ENCODE measurements around the gene FOS. TPM values are rescaled to one million over a fixed set of nuclear protein-coding genes. Genes with fewer than 3 reads are reported as not detected.

FOS gene
- 10 to 100 TPM; 81.8 to 84.6 TPM for total RNA-seq

DNA sequence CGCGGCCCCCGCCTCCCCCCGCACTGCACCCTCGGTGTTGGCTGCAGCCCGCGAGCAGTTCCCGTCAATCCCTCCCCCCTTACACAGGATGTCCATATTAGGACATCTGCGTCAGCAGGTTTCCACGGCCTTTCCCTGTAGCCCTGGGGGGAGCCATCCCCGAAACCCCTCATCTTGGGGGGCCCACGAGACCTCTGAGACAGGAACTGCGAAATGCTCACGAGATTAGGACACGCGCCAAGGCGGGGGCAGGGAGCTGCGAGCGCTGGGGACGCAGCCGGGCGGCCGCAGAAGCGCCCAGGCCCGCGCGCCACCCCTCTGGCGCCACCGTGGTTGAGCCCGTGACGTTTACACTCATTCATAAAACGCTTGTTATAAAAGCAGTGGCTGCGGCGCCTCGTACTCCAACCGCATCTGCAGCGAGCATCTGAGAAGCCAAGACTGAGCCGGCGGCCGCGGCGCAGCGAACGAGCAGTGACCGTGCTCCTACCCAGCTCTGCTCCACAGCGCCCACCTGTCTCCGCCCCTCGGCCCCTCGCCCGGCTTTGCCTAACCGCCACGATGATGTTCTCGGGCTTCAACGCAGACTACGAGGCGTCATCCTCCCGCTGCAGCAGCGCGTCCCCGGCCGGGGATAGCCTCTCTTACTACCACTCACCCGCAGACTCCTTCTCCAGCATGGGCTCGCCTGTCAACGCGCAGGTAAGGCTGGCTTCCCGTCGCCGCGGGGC, at the start of gene FOS:
FOS (plus strand) TSS at position 407 of the 731 bp plus-strand sequence; CDS start at position 562, 155 bp downstream.
- Mint-ChIP-seq H3K36me3 (ENCODE audit: low read depth) (peaks cover 27% of the 10 kb centered on the region), H3K9me3 (no peaks in the 10 kb centered on the region), H3K27me3 (peaks cover 30% of the 10 kb centered on the region), H3K27ac (peak within 1 kb of the TSS; percentile 95), H3K4me3 (peak within 1 kb of the TSS; percentile 86), H3K4me1 (ENCODE audit: low read depth) (peaks cover 40% of the 10 kb centered on the region)
- TF ChIP-seq CTCF (IDR thresholded peaks at IDR 0.05): no peak
- ATAC-seq (peak; percentile 88), DNase-seq (peak; percentile 94)
- POLR2A ChIA-PET: interaction anchor here (1.0 to 1.6 kb wide), 4 partner anchors 10 to 103 kb away, joined by 3 to 6 read pairs (median 4); no protein-coding TSS in a partner anchor
- intact Hi-C loops (cut with micrococcal nuclease): no loop called here
- CTCF ChIA-PET: no interaction called here

- intact Hi-C loops (cut with micrococcal nuclease): no loop called here
- no peak overlapping the region for H3K4me3 Mint-ChIP-seq
- DNase-seq (no peak), ATAC-seq (no peak)
- H3K27me3 Mint-ChIP-seq: no peaks in the 10 kb centered on the region
- H3K4me1 Mint-ChIP-seq (ENCODE audit: low read depth): peaks cover 50% of the 10 kb centered on the region
- POLR2A ChIA-PET: interaction anchor here (1.2 to 2.4 kb wide), 3 partner anchors 12 to 18 kb away, joined by 3 to 7 read pairs (median 6); no protein-coding TSS in a partner anchor
- no peak for TF ChIP-seq CTCF (IDR thresholded peaks at IDR 0.05)
- no peaks in the 10 kb centered on the region for H3K9me3 Mint-ChIP-seq
- no peaks in the 10 kb centered on the region for H3K36me3 Mint-ChIP-seq (ENCODE audit: low read depth)
- CTCF ChIA-PET: interaction anchor here (0.9 to 1.3 kb wide), 3 partner anchors 10 to 15 kb away, joined by 3 to 6 read pairs (median 3); no protein-coding TSS in a partner anchor
- H3K27ac Mint-ChIP-seq: no peak overlapping the region
Measured at GRCh38 chr14:75229661-75230139, 48.9 kb upstream of the FOS start.

GRCh38 chr14:75230140-75230792, 48.4 kb upstream of the FOS start:
- no peak overlapping the region for H3K4me3 Mint-ChIP-seq
- H3K27ac Mint-ChIP-seq: no peak overlapping the region
- peaks cover 50% of the 10 kb centered on the region for H3K4me1 Mint-ChIP-seq (ENCODE audit: low read depth)
- ChIA-PET POLR2A (interaction anchor here (1.2 to 2.4 kb wide), 3 partner anchors 12 to 17 kb away, joined by 3 to 7 read pairs (median 6); no protein-coding TSS in a partner anchor), CTCF (interaction anchor here (0.9 to 1.3 kb wide), 3 partner anchors 11 to 15 kb away, joined by 3 to 6 read pairs (median 3); no protein-coding TSS in a partner anchor)
- H3K9me3 Mint-ChIP-seq: no peaks in the 10 kb centered on the region
- DNase-seq (peak; percentile 79), ATAC-seq (peak; percentile 82)
- intact Hi-C loops (cut with micrococcal nuclease): no loop called here
- H3K36me3 Mint-ChIP-seq (ENCODE audit: low read depth): no peaks in the 10 kb centered on the region
- no peaks in the 10 kb centered on the region for H3K27me3 Mint-ChIP-seq
- TF ChIP-seq CTCF (IDR thresholded peaks at IDR 0.05): no peak

DNA sequence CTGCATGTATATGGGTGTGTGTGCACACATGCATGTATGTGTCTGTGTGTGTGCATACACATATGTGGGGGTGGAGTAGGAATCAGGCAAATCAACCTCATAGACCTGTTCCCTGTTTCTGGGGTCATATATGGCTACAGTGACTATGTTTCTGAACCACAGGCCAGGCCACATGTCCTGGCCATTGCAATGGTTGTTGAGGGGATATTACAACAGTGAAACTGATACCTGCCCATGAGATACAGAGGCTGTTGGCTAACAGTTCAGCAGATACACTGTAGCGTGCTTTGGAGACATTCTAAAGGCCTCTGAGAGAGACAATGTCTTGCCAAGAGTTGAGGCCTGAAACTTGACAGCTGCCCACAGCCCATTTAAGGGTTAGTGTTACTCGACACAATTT, 47.3 kb upstream of the FOS start:
- ATAC-seq (no peak), DNase-seq (no peak)
- TF ChIP-seq CTCF (IDR thresholded peaks at IDR 0.05): no peak
- intact Hi-C loops (cut with micrococcal nuclease): no loop called here
- Mint-ChIP-seq H3K4me1 (ENCODE audit: low read depth) (peaks cover 50% of the 10 kb centered on the region), H3K4me3 (no peak overlapping the region), H3K36me3 (ENCODE audit: low read depth) (no peaks in the 10 kb centered on the region), H3K27me3 (no peaks in the 10 kb centered on the region), H3K9me3 (no peaks in the 10 kb centered on the region), H3K27ac (no peak overlapping the region)
- POLR2A ChIA-PET: no interaction called here
- CTCF ChIA-PET: interaction anchor here (1.4 kb wide), 1 partner anchor 423 kb away, joined by 3 read pairs; no protein-coding TSS in a partner anchor

Measured in activated CD8-positive, alpha-beta T cell treated with anti-CD3 and anti-CD28 coated beads for 36 hours (primary cell).